ENCODE data around the gene JARID2. TPM values are rescaled to one million over a fixed set of nuclear protein-coding genes. Genes with fewer than 3 reads are reported as not detected.

Gene JARID2
- total RNA-seq, 1 donor = 9.1 TPM

- no peak for DNase-seq (ENCODE audit: low read depth)
- no peak overlapping the region for H3K4me3 ChIP-seq (ENCODE audit: low read depth, low read length)
- TF ChIP-seq, protein P1, sequence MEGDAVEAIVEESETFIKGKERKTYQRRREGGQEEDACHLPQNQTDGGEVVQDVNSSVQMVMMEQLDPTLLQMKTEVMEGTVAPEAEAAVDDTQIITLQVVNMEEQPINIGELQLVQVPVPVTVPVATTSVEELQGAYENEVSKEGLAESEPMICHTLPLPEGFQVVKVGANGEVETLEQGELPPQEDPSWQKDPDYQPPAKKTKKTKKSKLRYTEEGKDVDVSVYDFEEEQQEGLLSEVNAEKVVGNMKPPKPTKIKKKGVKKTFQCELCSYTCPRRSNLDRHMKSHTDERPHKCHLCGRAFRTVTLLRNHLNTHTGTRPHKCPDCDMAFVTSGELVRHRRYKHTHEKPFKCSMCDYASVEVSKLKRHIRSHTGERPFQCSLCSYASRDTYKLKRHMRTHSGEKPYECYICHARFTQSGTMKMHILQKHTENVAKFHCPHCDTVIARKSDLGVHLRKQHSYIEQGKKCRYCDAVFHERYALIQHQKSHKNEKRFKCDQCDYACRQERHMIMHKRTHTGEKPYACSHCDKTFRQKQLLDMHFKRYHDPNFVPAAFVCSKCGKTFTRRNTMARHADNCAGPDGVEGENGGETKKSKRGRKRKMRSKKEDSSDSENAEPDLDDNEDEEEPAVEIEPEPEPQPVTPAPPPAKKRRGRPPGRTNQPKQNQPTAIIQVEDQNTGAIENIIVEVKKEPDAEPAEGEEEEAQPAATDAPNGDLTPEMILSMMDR (IDR thresholded peaks at IDR 0.05; ENCODE audit: insufficient read depth, low read depth, low read length) = no peak
Observed at GRCh38 chr6:15447546-15448267, 201.8 kb downstream of the JARID2 start.

DNA sequence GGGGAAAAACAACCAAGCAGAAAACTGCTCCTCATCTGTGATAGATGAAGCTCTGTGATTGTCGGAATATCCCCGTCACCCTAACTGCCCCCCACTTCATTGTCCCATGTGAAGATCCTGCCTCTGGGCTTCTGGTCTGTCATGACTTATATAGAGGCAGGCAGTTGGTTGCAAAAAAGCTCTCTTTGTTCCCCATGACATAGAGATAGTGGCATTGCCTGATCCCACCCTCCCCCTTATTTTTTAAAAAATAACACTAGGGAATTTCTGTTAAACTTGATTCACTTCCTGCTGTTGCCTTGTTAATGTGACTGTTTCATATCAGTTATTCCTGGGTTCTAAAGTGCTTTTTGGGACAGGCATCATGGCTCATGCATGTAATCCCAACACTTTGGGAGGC is 203.1 kb downstream of the JARID2 start:
- TF ChIP-seq, protein P1 (IDR thresholded peaks at IDR 0.05; ENCODE audit: insufficient read depth, low read depth, low read length) = no peak
- no peak for DNase-seq (ENCODE audit: low read depth)
- H3K4me3 ChIP-seq (ENCODE audit: low read depth, low read length) = no peak overlapping the region

- H3K4me3 ChIP-seq (ENCODE audit: low read depth, low read length) = no peak overlapping the region
- no peak for DNase-seq (ENCODE audit: low read depth)
- TF ChIP-seq, protein P1 (IDR thresholded peaks at IDR 0.05; ENCODE audit: insufficient read depth, low read depth, low read length) = no peak
Observed at GRCh38 chr6:15451738-15452137, 205.9 kb downstream of the JARID2 start.

DNA sequence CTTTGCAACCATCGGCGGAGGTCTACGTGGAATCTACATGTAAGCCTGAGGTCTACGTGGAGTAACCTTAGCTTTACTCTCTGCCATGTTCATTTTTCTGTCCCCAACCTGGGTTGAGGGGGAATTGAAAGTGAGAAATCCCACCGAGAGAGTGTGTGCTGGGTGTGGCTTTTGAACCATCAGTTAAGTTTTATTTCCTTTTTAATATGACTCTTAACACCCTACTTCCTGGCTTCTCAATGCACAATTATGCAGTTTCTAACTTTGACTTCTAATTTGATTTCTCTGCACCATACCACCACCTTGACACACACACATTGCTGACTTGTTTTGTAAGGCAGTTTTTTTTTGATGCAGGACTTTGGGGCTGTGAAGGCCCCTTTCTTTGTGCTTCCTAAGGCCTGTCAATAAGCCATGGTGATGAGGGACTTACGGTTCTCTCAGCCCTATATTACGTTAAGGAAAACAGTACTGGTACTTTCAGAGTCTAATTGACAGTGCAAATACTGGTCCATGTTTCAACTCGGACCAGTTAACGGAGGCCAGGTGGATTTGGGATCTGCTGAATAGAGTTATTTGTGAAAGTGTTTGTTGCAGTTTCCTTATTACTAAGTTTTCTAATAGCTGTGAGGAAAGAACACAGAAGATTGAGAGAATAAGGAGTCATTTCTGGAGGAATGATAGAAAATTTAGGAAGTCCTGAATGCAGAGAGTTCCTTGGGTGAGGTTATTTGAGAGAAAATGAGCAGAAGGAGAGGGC is 206.5 kb downstream of the JARID2 start:
- no peak overlapping the region for H3K4me3 ChIP-seq (ENCODE audit: low read depth, low read length)
- no peak for DNase-seq (ENCODE audit: low read depth)
- TF ChIP-seq, protein P1 (IDR thresholded peaks at IDR 0.05; ENCODE audit: insufficient read depth, low read depth, low read length) = no peak

DNA sequence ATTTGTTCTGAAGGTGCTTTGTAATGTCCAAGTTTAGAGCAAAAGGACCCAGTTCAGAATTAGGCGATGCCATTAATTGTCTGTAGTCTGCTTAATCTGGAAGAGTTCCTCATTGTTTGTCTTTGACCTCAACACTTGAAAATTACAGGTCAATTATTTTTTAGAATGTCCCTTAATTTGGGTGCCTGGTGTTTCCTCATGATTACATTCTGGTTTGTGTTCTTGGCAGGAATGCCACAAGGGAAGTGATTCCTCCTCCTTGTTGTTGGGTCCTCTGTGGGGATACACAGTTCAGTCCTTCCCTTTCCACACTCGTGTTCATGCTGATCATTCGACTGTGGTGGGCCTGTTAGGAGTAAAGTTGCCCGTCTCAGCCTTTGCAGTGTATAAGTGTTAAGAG is 207.3 kb downstream of the JARID2 start:
- no peak overlapping the region for H3K4me3 ChIP-seq (ENCODE audit: low read depth, low read length)
- no peak for DNase-seq (ENCODE audit: low read depth)
- TF ChIP-seq, protein P1 (IDR thresholded peaks at IDR 0.05; ENCODE audit: insufficient read depth, low read depth, low read length) = no peak

DNA sequence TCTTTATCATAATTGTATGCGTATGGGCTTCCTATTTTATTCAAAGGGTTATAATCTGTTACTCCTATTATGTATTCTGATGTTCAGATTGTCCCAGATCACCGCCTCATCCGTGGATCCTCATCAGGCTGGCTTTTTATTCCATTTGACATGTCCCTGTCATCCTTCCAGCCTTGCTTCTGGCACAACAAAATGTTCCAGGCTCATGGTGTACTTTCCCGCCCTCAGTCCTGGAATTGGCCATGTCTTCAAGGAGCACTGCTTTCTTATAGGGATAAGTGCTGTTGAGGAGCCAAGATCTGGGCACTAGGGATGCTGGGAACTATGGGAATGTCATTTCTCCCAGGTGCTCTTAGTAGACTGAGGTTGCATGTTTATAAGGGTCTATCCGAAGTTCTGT is 207.8 kb downstream of the JARID2 start:
- TF ChIP-seq, protein P1 (IDR thresholded peaks at IDR 0.05; ENCODE audit: insufficient read depth, low read depth, low read length) = no peak
- DNase-seq (ENCODE audit: low read depth) = no peak
- H3K4me3 ChIP-seq (ENCODE audit: low read depth, low read length) = no peak overlapping the region
